Coronary artery (tissue), 2 donors: Measurements from ENCODE around the gene TMEM255B.

Experiments used
- DNase-seq: peaks from one replicate; pipeline ENCODE4 v3.0.0-alpha.2; 2017; ENCODE audit warnings: low spot score
- H3K27ac ChIP-seq, 2 donors: fragments of 200-600 bp; sonication (generic); one replicate each; pipeline ENCODE4 v1.5.1; 2016 to 2019
- H3K4me3 ChIP-seq: fragments of 200-600 bp; sonication (generic); 2 replicates; pipeline ENCODE4 v1.5.1; 2016; ENCODE audit warnings: mild to moderate bottlenecking, moderate library complexity
- TF ChIP-seq, protein P1 (sequence below): fragments of 200-600 bp; sonication (generic); IDR thresholded peaks from one replicate; pipeline ENCODE4 v1.5.1; 2019; ENCODE audit warnings: antibody characterized with exemption

Gene TMEM255B

DNA sequence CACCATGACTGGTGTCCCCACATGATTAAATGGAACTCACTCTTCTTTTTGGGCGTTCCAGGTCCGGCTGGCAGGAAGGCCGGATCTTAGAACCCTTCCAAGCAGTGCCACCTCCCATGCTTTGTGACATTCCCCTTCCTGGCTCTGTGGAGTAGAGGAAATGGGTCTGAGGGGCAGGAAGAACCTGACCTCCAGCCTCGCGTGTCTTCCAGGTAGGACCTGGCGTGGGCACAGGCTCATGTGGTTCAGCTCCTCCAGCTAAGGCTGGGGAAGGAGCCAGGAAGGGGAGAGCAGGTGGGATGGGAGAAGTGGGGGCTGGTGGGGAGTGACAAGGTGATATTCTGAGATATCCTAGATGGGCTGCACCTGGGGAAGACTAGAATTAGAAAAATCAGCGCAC, 2.1 kb downstream of the TMEM255B start:
- H3K4me3 ChIP-seq = no peak overlapping the region
- no peak overlapping the region for H3K27ac ChIP-seq
- TF ChIP-seq, protein P1, sequence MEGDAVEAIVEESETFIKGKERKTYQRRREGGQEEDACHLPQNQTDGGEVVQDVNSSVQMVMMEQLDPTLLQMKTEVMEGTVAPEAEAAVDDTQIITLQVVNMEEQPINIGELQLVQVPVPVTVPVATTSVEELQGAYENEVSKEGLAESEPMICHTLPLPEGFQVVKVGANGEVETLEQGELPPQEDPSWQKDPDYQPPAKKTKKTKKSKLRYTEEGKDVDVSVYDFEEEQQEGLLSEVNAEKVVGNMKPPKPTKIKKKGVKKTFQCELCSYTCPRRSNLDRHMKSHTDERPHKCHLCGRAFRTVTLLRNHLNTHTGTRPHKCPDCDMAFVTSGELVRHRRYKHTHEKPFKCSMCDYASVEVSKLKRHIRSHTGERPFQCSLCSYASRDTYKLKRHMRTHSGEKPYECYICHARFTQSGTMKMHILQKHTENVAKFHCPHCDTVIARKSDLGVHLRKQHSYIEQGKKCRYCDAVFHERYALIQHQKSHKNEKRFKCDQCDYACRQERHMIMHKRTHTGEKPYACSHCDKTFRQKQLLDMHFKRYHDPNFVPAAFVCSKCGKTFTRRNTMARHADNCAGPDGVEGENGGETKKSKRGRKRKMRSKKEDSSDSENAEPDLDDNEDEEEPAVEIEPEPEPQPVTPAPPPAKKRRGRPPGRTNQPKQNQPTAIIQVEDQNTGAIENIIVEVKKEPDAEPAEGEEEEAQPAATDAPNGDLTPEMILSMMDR = no peak
- no peak for DNase-seq

DNA sequence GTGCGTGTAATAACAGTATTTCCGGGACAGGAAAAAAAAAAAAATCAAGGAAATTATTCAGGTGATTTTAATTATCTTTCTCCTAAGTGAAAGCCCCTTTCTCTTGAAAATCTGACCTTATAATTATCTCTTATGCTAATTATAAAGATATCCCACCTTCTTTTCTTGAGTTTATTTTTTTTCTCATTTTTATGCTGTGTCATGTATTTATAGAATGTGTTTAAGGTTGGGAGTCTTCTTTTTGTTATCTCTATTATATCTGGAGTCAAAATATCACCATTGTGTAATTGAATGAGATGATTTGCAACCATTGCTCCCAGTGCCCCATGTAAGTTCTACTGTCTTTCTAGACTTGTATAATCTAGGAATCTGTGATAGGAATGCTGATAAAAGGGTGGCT, 3.0 kb downstream of the TMEM255B start:
- DNase-seq = no peak
- no peak overlapping the region for H3K27ac ChIP-seq
- TF ChIP-seq, protein P1 = no peak
- no peak overlapping the region for H3K4me3 ChIP-seq

DNA sequence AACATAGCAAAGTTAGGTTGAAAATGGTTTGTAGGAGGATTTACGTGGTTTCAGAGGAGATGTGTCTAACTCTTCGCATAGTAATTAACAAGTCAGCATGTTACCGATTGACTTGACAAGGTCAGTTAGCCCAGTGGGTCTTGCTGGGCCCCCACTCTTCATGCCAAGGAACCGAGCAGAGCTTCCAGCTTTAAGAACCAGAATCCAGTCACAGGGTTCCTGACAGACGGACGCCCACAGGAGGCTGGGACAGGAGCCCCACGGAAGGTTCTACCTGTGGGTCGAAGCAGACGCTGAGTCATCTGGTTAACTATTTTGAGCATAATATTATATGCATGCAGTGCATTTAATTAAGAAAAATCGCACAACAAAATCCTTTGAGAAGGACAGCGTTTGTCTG, 3.5 kb downstream of the TMEM255B start:
- TF ChIP-seq, protein P1 = no peak
- DNase-seq = no peak
- no peak overlapping the region for H3K27ac ChIP-seq
- no peak overlapping the region for H3K4me3 ChIP-seq

DNA sequence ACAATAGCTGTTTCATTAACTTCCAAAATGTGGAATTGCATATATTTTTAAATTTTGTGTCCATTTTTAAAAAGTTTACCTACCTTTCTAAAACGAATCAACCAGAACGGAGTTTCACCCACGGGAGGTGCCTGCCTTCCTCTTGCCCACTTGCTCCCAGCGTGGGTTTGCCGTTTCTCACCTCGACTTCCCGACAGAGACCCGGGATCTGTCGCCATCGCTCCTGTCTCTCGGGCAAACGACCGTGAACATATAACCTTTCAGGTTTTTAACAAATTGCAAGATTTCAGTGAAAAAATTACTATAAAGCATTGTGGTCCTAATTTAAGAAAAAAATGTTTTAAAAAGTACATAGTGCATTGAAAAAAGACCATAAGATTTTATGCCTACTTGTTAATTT, 4.2 kb downstream of the TMEM255B start:
- no peak for DNase-seq
- TF ChIP-seq, protein P1 = no peak
- H3K4me3 ChIP-seq = no peak overlapping the region
- H3K27ac ChIP-seq = no peak overlapping the region

DNA sequence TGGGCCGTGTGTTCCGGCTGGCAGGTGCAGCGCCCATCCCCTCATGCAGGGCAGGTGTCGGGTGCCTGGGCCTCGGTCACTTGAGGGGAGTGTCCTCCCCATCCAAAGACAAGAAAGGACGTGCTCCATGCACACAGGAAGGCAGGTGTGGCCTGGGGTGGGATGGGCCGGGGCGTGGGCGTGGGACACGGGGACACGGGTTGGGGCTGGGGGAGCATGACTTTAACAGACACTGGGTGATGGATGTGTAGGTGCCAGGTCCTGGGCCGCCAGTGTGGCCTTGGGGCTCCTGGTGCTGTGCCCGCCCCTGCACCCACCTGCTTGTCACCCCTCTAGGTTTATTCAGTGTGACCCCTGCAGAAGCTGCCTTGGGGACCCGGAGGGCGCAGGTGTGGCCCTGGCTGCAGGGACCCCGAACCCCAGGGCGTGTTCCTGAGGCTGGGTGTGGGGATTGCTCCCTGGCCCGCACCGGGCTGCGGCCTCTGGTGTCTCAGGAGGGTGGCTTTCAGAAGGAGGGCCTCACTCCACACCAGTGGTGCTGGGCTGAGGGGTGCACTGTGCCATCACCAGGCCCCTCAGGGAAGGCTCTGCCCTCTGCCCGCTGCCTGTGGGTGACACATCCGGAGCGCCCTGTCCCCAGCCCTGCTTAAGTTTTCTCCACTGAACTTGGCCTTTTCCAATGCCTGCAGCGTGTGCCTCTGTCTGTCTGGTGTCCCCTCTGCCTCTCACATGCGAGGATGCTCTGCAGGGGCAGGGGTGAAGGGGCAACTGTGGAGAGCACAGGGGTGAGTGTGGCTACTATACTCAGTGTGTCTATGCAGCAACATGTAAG, 5.2 kb downstream of the TMEM255B start:
- TF ChIP-seq, protein P1 = no peak
- DNase-seq = no peak

DNA sequence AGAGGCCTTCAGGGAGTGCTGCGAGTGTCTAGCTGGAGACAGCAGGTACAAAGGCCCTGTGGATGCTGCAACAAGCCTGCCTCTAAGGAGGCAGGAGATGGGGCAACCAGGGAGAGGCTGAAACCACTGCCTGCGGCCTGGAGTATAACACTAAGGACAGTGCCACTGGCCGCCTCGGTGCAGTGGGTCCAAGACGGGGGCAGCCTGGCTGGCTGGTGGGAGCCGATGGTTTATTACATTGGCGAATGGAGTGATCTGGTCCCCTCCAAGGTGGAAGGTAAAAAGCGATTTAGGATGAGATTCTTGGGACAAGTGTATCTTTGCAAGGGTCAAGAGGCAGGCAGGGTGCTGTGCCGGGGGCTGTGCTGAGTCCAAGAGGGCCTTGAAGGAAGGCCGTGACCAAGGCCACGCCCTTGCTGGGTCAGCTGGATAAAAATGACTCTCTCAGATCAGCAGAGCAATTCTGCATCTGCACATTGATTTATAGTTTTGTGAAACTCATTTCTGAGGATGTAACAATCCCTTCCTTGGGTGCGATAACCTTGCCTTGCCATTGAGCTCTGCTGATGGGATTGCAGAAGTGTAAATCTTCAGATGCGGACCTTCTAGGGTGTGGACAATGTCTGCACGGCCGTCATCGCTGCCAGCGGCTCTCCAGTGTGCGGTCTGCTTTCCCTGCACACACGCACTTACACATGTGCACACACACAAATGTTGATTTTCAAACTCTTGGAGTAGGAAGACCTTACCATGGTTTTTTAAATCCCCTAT, 6.0 kb downstream of the TMEM255B start:
- Histone ChIP-seq H3K27ac (no peak overlapping the region), H3K4me3 (no peak overlapping the region)
- DNase-seq = no peak
- TF ChIP-seq, protein P1 = no peak

More for the DNA sequence above, 5.2 kb downstream of the TMEM255B start:
- Histone ChIP-seq H3K27ac (no peak overlapping the region), H3K4me3 (no peak overlapping the region)

DNA sequence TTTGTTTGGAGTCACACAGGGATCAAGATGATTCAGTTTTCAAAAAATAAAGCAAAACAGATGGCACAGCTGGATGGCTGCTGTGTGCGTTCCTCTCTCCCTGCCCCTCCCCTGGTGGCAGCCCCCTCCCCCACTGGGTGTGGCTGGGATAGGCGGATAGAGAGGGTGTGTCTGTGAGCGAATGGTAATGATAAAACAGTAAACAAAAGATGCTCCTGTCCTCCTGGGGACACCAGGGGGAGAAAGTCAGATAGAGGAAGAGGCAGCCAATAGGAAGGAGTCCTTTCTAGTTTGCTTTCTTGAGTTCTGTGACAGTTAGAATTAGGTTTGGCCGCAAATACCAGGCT, 6.5 kb downstream of the TMEM255B start:
- H3K4me3 ChIP-seq = no peak overlapping the region
- no peak for DNase-seq
- H3K27ac ChIP-seq = no peak overlapping the region
- TF ChIP-seq, protein P1 = no peak
